GM18505 (cell line): ENCODE data around the gene NPIPA5.
"Not testable (repeated sequence)": the region's sequence is repeated elsewhere in the genome, so short reads cannot be mapped to it uniquely, and the experiment has no call there.

Experiments
- ATAC-seq: cut with Tn5 transposase; IDR thresholded peaks from one replicate; pipeline ENCODE4 v1.9.1; 2021; ENCODE audit not compliant: unreplicated experiment
- POLR2A ChIP-seq: IDR thresholded peaks from 4 replicates; pipeline ENCODE4 v1.6.1; 2011; ENCODE audit warnings: borderline replicate concordance; ENCODE audit not compliant: insufficient read depth, insufficient read length; ENCODE audit errors: extremely low read depth

The NPIPA5 gene

DNA sequence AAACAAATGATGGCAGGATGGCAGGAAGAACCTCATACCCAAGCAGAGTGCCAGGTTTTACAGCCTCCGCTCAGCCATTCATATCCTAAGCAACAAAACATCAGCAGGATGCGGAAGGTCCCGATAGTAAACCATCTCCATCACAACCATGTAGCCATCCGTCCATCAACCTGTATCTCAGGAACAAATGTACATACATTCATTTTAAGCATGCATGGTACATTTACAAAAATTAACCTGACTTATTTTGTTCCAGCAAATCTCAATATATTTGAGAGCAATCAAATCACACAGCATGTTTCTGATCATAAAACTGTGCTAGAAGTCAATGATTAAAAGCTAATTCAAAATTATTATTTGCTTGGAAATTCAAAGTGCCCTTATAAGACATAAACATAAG is at the start of gene NPIPA5:
TSS of gene NPIPA5 (minus strand) at position 101 of the 400 bp plus-strand sequence. CDS start at position 101, 0 bp downstream.
- ATAC-seq, result not testable (repeated sequence)

DNA sequence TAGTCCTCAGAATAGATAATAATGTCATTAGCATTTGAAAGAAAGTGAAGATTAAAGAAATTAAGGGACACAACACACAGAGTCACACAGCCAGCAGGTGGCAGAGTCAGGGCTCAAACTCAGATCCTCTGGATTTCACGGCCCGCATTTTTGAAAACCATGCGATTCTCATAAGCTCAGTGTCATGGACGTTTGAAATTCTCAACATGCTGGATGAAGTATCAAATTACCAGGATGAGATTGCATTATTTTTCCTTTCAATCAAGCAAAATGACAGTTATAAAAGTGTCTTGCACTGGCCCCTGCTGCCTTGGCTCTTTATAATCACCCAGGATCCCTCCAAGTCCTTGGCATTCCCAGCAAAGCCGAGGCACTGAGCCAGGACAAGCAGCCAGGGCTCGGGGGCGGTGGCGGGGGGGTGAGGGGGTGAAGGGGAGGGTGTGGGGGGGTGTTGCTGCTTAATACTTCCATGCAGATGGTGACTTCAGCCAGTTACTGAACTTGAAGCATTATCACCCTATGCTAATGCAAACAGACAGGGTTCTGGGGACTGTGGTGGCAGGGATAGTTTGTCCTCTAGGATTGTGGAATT is 49.6 kb upstream of the NPIPA5 start:
- TF ChIP-seq POLR2A, result no peak
- no peak for ATAC-seq

DNA sequence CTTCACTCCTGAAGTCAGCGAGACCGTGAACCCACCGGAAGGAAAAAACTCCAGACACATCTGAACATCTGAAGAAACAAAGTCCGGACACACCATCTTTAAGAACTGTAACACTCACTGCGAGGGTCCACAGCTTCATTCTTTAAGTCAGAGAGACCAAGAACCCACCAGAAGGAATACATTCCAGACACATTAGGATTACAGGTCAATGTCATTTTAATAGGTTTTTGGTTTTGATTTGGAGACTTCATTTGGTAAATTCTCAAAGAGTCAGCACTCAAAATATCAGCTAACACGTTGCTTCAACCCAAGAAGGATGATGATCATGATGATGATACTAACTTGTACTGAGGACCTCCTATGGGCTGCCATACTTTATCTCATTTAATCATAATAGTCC is 48.7 kb upstream of the NPIPA5 start:
- TF ChIP-seq POLR2A, result no peak
- no peak for ATAC-seq

GRCh38 chr16:15425861-15426260 is 47.8 kb upstream of the NPIPA5 start:
- no peak for TF ChIP-seq POLR2A
- no peak for ATAC-seq

DNA sequence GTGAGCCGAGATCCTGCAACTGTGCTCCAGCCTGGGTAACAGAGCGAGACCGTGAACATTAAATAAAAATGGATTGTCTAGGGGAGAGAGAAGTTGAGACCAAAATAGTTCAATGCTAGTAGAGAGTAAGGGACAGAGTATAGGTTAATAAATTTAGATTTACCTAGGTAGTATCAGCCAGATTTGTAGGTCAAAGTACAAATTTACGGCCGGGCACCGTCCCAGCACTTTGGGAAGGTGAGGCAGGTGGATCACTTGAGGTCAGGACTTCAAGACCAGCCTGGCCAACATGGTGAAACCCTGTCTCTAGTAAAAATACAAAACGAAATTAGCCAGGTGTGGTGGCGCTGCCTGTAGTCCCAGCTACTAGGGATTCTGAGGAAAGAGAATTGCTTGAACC is 44.1 kb upstream of the NPIPA5 start:
- ATAC-seq, result no peak
- no peak for TF ChIP-seq POLR2A

GRCh38 chr16:15421696-15422095 is 43.6 kb upstream of the NPIPA5 start:
- not testable (repeated sequence) for ATAC-seq

DNA sequence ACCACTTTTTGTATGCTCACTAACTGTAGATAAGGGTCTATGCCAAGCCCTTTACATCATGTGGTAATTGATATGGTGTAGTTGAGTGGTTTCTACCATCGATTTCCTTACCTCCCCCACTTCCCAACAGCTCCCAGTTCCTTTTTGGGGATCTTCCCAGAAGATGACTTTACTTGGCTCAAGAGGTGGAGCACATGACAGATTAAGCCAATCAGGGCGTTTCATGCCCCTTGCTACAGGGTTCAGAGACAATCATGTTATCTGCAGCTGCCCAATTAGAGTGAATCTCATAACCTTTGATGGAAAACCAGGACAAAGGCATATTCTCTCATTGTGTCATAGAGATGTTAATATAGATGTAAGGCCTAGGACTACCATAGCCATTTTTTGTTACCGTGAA is 40.1 kb upstream of the NPIPA5 start:
- no peak for TF ChIP-seq POLR2A
- ATAC-seq, result no peak

DNA sequence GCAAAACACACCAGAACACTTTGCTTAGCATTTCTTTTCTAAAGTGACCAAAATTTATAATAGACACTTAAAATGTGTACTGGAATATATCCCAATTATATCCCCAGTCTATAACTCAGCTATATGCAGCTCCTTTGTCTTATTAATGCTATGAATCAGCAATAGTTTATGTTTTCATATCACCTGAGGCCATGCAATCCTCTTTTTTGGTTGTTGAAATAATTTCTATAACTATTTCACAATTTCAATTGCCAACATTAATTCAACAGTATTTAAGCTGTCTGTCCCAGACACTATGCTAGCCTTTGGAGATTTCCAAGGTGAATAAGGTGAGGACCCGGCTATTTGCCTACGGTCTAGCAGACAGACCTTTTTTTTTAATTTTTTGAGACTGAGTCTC is 39.1 kb upstream of the NPIPA5 start:
- ATAC-seq, result no peak
- no peak for TF ChIP-seq POLR2A

GRCh38 chr16:15415511-15415985 is 37.5 kb upstream of the NPIPA5 start:
- ATAC-seq, result no peak
- TF ChIP-seq POLR2A, result no peak

- ATAC-seq, result not testable (repeated sequence)
These were observed 31.4 kb upstream of the NPIPA5 start for GRCh38 chr16:15409476-15409875.

- ATAC-seq, result not testable (repeated sequence)
These were observed 29.7 kb upstream of the NPIPA5 start for GRCh38 chr16:15407756-15408155.

DNA sequence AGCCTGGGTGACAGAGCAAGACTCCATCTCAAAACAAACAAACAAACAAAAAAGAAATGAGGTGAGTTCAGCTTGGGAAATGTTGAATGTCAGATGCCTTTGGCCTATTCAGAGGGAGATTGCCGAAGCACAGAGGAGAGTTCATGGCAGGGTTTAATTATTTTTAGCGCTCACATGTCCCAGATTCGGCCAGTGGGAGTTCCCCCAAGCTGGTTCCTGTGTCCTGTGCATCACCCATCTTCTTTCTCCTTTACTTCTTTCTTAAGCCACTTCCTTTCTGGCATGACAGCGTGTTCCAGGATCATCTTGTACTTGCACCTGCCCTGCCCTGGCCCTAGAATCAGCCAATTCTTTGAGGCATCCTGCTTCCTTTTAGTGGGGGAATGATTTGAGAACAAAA is 26.7 kb upstream of the NPIPA5 start:
- no peak for ATAC-seq
- TF ChIP-seq POLR2A, result no peak

DNA sequence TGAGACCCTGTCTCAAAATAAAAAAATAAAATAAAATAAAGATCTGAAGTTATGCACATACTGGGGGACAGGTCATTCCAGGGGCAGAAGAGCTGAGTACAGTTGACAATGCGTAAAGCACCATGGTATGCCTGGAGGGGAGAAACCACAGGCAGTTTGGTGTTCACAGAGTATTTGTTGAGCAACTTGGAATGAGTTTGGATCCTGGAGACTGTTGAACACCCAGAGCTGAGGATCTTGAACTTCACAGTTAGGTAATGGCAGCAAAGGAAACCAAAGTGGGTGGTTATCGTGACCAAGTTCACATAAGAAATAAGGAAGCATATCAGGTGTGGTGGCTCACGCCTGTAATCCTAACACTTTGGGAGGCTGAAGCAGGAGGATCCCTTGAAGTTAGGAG is 26.0 kb upstream of the NPIPA5 start:
- not testable (repeated sequence) for ATAC-seq

DNA sequence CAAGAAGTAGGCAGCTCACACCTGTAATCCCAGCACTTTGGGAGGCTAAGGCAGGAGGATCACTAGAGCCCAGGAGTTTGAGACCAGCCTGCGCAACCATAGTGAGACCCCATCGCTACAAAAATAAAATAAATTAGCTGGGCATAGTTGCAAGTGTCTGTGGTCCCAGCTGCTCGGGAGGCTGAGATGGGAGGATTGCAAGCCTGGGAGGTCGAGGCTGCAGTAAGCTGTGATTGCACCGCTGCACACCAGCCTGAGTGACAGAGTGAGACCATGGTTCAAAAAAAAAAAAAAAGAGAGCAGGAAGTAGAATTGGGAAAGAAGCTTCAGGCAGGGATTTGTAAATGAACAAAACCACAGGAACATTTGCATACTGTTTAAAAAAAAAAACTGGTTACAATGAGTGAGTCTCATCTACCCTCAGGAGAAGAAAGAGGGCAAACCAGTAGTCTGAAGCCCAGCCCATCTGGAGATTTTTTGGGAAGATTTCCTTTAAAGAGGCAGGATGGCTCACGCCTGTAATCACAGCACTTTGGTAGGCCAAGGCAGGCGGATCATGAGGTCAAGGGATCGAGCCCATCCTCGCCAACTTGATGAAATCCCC is 25.4 kb upstream of the NPIPA5 start:
- TF ChIP-seq POLR2A, result no peak
- no peak for ATAC-seq

- ATAC-seq, result no peak
- TF ChIP-seq POLR2A, result no peak
These were observed 23.9 kb upstream of the NPIPA5 start for GRCh38 chr16:15401972-15402371.

DNA sequence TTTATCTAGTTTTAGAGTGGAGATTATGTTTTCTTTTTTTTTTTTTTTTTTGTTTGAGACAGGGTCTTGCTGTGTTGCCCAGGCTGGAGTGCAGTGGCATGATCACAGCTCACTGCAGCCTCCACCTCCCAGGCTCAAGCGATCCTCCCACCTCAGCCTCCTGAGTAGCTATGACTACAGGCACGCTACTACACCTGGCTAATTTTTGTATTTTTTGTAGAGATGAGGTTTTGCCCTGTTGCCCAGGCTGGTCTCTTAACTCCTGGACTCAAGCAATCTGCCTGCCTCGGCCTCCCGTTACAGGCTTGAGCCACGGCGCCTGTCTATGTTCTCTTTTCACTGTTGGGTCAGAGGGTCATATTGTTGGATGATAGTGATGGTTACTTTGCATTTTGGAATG is 22.2 kb upstream of the NPIPA5 start:
- ATAC-seq, result not testable (repeated sequence)
